H7 (cell line): ENCODE measurements around the gene IMPA2. TPM values are rescaled to one million over a fixed set of nuclear protein-coding genes. Genes with fewer than 3 reads are reported as not detected.

Source experiments
- DNase-seq: peaks from one replicate; pipeline ENCODE4 v3.0.0; 2012
- H3K27me3 ChIP-seq: 2 replicates; pipeline ENCODE4 v1.6.0; 2011; ENCODE audit warnings: mild to moderate bottlenecking, low read length; ENCODE audit not compliant: control insufficient read depth, insufficient read depth
- H3K36me3 ChIP-seq: replicated peaks from 2 replicates; pipeline ENCODE4 v1.5.1; 2011; ENCODE audit warnings: low read length; ENCODE audit not compliant: control insufficient read depth, insufficient read depth
- H3K4me3 ChIP-seq: 2 replicates; pipeline ENCODE4 v1.5.1; 2011; ENCODE audit warnings: low read depth, mild to moderate bottlenecking, control low read depth, low read length, moderate library complexity; ENCODE audit not compliant: insufficient read depth
- total RNA-seq: library from RNA; depleted of rRNA; stranded (reverse); fragments of >200 nt; shearing (Covaris generic); gene quantifications from 2 replicates; pipeline ENCODE4 v1.2.3, GENCODE V29; 2014

The IMPA2 gene
- total RNA-seq, 1 experiment from 2014 or later, result 210 TPM

- Histone ChIP-seq H3K27me3 (no peaks in the 10 kb centered on the region), H3K36me3 (peaks cover 23% of the 10 kb centered on the region), H3K4me3 (no peak overlapping the region)
- DNase-seq, result no peak
Measured at GRCh38 chr18:12001421-12001820, 20.1 kb downstream of the IMPA2 start.

- DNase-seq, result no peak
- Histone ChIP-seq H3K36me3 (peaks cover 24% of the 10 kb centered on the region), H3K27me3 (no peaks in the 10 kb centered on the region), H3K4me3 (no peak overlapping the region)
Measured at GRCh38 chr18:12003894-12004293, 22.6 kb downstream of the IMPA2 start.

- Histone ChIP-seq H3K27me3 (no peaks in the 10 kb centered on the region), H3K4me3 (no peak overlapping the region)
- DNase-seq, result no peak
Measured at GRCh38 chr18:12005538-12006487, 24.5 kb downstream of the IMPA2 start.

GRCh38 chr18:12006488-12006840 lies 25.2 kb downstream of the IMPA2 start:
- no peak overlapping the region for H3K4me3 ChIP-seq
- peaks cover 28% of the 10 kb centered on the region for H3K36me3 ChIP-seq
- no peak for DNase-seq
- H3K27me3 ChIP-seq, result no peaks in the 10 kb centered on the region

More at GRCh38 chr18:12005538-12006487, 24.5 kb downstream of the IMPA2 start:
- H3K36me3 ChIP-seq, result peaks cover 26% of the 10 kb centered on the region

- H3K36me3 ChIP-seq, result peaks cover 27% of the 10 kb centered on the region
- no peak for DNase-seq
- H3K27me3 ChIP-seq, result no peaks in the 10 kb centered on the region
- no peak overlapping the region for H3K4me3 ChIP-seq
Measured at GRCh38 chr18:12007063-12007462, 25.8 kb downstream of the IMPA2 start.

- DNase-seq, result no peak
- H3K4me3 ChIP-seq, result no peak overlapping the region
- no peaks in the 10 kb centered on the region for H3K27me3 ChIP-seq
- peaks cover 27% of the 10 kb centered on the region for H3K36me3 ChIP-seq
Measured at GRCh38 chr18:12008181-12008767, 27.0 kb downstream of the IMPA2 start.

- no peak for DNase-seq
- Histone ChIP-seq H3K27me3 (no peaks in the 10 kb centered on the region), H3K4me3 (no peak overlapping the region), H3K36me3 (peaks cover 26% of the 10 kb centered on the region)
Measured at GRCh38 chr18:12008842-12009580, 27.7 kb downstream of the IMPA2 start.

- Histone ChIP-seq H3K36me3 (peaks cover 30% of the 10 kb centered on the region), H3K4me3 (no peak overlapping the region), H3K27me3 (no peaks in the 10 kb centered on the region)
- DNase-seq, result no peak
Measured at GRCh38 chr18:12009581-12010140, 28.4 kb downstream of the IMPA2 start.

- H3K36me3 ChIP-seq, result peaks cover 31% of the 10 kb centered on the region
- no peak overlapping the region for H3K4me3 ChIP-seq
- no peak for DNase-seq
- H3K27me3 ChIP-seq, result no peaks in the 10 kb centered on the region
Measured at GRCh38 chr18:12010187-12010802, 29.0 kb downstream of the IMPA2 start.

- no peak overlapping the region for H3K4me3 ChIP-seq
- H3K27me3 ChIP-seq, result no peaks in the 10 kb centered on the region
- no peak for DNase-seq
- peaks cover 27% of the 10 kb centered on the region for H3K36me3 ChIP-seq
Measured at GRCh38 chr18:12011199-12011956, 30.1 kb downstream of the IMPA2 start.

- H3K36me3 ChIP-seq, result peaks cover 27% of the 10 kb centered on the region
- H3K4me3 ChIP-seq, result no peak overlapping the region
- no peaks in the 10 kb centered on the region for H3K27me3 ChIP-seq
- no peak for DNase-seq
Measured at GRCh38 chr18:12011957-12012549, 30.7 kb downstream of the IMPA2 start.

- H3K27me3 ChIP-seq, result no peaks in the 10 kb centered on the region
- H3K36me3 ChIP-seq, result peaks cover 29% of the 10 kb centered on the region
- no peak overlapping the region for H3K4me3 ChIP-seq
- no peak for DNase-seq
Measured at GRCh38 chr18:12012697-12013096, 31.4 kb downstream of the IMPA2 start.

GRCh38 chr18:12013186-12013916 lies 32.0 kb downstream of the IMPA2 start:
- Histone ChIP-seq H3K4me3 (no peak overlapping the region), H3K36me3 (peaks cover 33% of the 10 kb centered on the region), H3K27me3 (no peaks in the 10 kb centered on the region)
- no peak for DNase-seq
